Embryonic facial prominence (tissue), 1 donor: ENCODE results near the gene SNX19.

Experiments used
- DNase-seq: peaks from one replicate; pipeline ENCODE4 v3.0.0-alpha.2; 2016; ENCODE audit errors: extremely low spot score

The SNX19 gene

DNA sequence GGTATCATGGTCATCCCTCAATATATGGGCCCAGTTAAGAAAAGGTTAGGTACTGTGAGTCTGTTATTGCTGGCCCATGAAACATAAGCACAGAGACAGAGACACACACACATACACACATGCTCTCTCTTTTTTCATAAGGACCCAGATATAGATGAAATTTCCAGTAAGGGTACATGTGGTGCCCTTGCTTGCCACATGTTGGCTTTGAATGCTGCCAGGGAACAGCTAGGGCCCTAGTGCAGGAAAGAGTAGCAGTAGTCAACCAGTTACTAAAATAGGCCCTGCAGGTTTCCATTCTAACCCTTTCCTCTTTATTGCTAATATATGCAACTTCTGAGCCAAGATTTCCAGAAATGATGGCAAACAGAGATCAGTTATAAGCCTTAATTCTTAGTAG is 9.1 kb downstream of the SNX19 start:
- no peak for DNase-seq

GRCh38 chr11:130906616-130907015 is 9.7 kb downstream of the SNX19 start:
- DNase-seq, result no peak

- no peak for DNase-seq
Measured at GRCh38 chr11:130905512-130905911, 10.8 kb downstream of the SNX19 start.

DNA sequence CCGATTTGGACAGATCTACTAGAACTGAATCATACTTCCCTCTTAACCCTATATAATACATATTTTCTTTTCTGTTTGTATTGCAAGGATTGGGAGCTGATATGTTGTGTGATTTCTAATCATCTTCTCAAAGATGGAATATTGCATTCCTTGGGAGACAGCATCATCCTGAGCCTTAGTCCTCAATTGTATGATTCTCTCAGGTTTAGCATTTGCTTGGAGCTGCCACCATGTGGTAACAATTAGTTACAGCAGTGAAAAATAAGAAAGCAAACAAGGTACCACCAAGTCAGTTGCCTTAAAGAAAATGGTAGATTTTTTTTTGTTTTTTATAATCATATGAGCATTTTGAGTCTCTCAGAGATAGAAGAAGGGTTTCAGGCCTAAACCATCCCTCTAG is 11.9 kb downstream of the SNX19 start:
- DNase-seq, result no peak

- no peak for DNase-seq
Measured at GRCh38 chr11:130902380-130902779, 13.9 kb downstream of the SNX19 start.

DNA sequence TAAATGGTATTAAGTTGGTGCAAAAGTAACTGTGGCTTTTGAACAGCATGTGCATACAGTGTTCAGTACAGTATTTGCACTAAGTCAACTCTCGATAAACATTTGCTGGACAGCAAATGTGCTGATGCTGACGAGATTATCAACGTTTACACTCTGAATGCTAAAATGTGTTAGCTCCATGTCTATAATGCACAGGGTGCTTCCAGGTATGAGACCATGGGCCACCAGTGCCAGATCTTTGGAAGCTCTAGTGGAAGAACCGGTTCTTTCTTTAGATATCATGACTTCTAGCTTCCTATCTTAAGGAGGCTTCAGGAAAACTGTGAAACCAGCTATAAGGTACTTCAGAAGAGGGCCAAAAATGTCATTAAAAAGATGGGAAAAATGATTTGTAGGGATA is 17.2 kb downstream of the SNX19 start:
- no peak for DNase-seq

- no peak for DNase-seq
Measured at GRCh38 chr11:130897262-130898182, 18.8 kb downstream of the SNX19 start.

- DNase-seq, result peak; percentile 39
Measured at GRCh38 chr11:130894322-130895025, 21.8 kb downstream of the SNX19 start.

GRCh38 chr11:130892861-130893260 is 23.4 kb downstream of the SNX19 start:
- no peak for DNase-seq

DNA sequence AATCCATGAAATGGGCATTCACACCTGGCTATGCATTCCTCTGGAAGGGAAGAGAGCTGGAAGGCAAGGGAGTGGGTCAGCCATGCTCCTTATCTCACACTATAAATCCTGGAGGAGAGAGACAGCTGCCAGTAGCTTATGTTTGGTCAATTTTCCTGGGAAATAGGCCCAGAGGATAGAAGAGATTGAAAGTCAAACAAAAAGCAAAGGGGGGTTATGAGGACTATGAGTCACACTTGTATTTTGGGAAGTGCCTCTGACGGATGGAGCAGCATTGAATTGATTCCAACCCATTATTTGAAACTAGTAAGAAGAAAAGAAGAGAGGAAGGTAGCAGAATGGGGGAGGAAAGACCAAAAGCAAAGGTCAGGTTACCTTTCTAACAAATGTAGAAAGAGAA is 25.0 kb downstream of the SNX19 start:
- no peak for DNase-seq

GRCh38 chr11:130890039-130890745 is 26.1 kb downstream of the SNX19 start:
- DNase-seq, result no peak

GRCh38 chr11:130888790-130889189 is 27.5 kb downstream of the SNX19 start:
- no peak for DNase-seq

GRCh38 chr11:130886704-130887103 is 29.6 kb downstream of the SNX19 start:
- DNase-seq, result no peak

- DNase-seq, result no peak
Measured at GRCh38 chr11:130882138-130882551, 34.1 kb downstream of the SNX19 start.

DNA sequence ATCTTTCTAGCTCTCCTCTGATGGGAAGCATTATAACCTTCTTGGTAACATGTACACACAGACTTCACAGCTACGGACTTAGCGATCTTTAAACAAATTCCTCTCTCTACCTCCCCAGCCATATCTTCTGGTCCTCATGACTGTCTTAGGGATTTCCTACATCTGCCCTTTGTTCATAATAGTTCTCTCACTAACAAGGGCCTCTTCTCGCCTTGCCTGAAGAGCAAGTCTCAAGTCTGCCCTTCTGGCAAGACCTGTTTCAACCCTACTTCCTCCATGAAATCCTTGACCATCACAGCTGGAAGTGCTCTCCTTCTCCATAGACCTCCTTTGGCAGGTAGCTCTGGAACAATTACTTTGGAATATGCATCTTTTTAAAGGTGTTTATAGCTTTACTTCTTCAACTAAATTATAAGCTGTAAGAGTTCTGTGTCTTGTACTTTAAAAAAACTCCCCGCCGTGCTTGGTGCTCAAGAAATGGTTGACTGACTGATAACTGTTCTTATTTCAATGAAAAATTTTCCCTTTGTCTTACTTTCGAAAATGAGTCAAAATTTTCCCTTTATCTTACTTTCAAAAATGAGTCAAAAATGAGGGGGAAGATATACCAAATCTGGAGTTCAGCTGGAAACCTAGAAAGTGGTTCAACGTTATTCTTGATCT is 34.7 kb downstream of the SNX19 start:
- no peak for DNase-seq

- no peak for DNase-seq
Measured at GRCh38 chr11:130879836-130880235, 36.4 kb downstream of the SNX19 start.

- no peak for DNase-seq
Measured at GRCh38 chr11:130876931-130877915, 39.1 kb downstream of the SNX19 start.

GRCh38 chr11:130876100-130876499 is 40.2 kb downstream of the SNX19 start:
- no peak for DNase-seq

DNA sequence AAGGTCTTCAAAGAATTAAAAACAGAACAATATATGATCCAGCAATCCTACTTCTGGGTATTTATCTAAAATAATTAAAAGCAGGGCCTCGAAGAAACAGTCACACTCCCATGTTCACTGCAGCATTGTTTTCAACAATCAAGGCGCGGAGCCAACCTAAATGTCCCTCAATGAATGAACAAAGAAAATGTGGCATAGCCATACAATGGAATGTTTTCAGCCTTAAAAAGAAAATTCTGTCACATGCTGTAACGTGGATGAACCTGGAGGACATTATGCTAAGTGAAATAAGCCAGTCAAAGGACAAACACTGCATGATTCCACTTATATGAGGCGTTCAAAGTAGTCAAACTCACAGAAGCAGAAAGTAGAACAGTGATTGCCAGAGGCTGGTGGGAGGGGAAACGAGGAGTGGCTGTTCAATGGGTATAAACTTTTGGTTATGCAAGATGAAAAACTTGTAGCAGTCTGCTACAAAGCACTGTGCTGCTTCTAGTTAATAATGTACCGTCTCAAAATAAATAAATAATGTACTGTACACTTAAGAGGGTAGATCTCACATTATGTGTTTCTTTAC is 41.2 kb downstream of the SNX19 start:
- DNase-seq, result no peak

DNA sequence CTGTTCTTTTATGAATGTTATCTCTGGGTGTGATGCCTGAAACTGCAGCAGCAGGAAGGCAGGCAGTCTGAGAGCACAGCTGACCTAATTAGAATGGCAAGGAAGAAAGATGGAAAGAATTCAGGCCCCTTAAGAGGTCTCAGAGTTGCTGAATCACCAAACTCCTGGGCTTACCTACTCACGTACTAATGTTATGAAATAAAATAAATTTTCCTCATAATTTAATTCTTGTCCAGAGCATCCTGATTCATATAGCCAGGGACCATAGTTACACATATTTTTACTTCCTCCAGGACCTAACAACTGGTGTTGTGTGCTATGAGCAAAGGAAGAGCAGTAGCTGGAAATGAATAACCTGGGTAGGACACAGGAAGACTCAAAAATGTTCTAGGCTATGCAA is 41.9 kb downstream of the SNX19 start:
- DNase-seq, result no peak
